ENCODE measurements around the gene SDK2. TPM values are rescaled to one million over a fixed set of nuclear protein-coding genes. Genes with fewer than 3 reads are reported as not detected.

The SDK2 gene
- total and polyA plus RNA-seq, 2 of the 8 experiments (the other 6 are each of a cell fraction or from before 2014, with no cell fraction given): 3.9 to 4.1 TPM

- no peak for TF ChIP-seq CHD7 (IDR thresholded peaks at IDR 0.05; ENCODE audit: insufficient replicate concordance, low read length)
Observed at GRCh38 chr17:73338050-73338521, 306.2 kb downstream of the SDK2 start (continued).
